GM13977 (cell line): ENCODE measurements around the gene TBR1.

Source experiments
- DNase-seq: peaks from one replicate; pipeline ENCODE4 v3.0.0; 2012; ENCODE audit warnings: low spot score
- in situ Hi-C: fragments of 300-500 bp; cut with MboI; formaldehyde crosslinking; loops from one replicate; pipeline ENCODE4 v1.12.0; 2022; ENCODE audit warnings: low sequenced_read_pairs, low pct_unique_long_range_greater_than_20kb, mixed read lengths, inconsistent platforms; ENCODE audit not compliant: unreplicated experiment
- TF ChIP-seq, protein P1 (sequence below): IDR thresholded peaks from 2 replicates; pipeline ENCODE4 v1.5.1; 2012; ENCODE audit warnings: mild to moderate bottlenecking, control low read depth; ENCODE audit not compliant: insufficient read depth; ENCODE audit errors: extremely low read depth, missing control alignments

Gene TBR1

DNA sequence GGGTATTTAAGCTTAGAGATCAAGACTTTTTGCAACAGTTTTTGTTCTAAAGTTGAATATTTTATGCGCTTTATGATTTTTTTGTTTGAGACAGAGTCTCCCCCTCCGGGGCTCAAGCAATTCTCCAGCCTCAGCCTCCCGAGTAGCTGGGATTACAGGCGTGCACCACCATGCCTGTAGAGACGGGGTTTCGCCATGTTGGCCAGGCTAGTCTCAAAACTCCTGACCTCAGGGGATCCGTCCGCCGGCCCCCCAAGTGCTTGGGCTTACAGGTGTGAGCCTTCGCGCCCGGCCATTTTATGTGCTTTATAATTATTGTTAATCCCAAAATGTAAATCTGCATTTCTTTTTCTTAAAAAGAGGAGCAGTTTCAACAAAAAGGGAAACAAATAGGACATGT is 29.0 kb downstream of the TBR1 start:
- TF ChIP-seq, protein P1, sequence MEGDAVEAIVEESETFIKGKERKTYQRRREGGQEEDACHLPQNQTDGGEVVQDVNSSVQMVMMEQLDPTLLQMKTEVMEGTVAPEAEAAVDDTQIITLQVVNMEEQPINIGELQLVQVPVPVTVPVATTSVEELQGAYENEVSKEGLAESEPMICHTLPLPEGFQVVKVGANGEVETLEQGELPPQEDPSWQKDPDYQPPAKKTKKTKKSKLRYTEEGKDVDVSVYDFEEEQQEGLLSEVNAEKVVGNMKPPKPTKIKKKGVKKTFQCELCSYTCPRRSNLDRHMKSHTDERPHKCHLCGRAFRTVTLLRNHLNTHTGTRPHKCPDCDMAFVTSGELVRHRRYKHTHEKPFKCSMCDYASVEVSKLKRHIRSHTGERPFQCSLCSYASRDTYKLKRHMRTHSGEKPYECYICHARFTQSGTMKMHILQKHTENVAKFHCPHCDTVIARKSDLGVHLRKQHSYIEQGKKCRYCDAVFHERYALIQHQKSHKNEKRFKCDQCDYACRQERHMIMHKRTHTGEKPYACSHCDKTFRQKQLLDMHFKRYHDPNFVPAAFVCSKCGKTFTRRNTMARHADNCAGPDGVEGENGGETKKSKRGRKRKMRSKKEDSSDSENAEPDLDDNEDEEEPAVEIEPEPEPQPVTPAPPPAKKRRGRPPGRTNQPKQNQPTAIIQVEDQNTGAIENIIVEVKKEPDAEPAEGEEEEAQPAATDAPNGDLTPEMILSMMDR = no peak
- in situ Hi-C loops = no loop called here

DNA sequence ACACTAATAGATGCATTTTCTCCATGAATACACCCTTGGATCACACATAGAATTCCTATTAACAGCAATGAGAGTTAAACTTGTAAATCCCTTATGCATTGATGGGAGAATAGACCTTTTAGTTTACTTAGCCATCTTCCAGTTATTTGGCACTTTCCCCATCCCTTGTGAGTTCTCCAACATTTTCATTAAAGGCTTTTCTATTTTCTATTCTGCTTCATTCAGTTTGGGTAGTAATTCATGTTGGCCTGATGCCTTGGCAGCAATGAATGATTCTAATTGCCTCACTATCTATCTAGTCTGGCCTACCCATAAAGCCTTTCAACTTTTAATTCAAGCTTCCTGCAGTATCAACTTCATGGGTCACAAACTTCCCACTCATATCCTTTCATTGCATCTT is 32.3 kb downstream of the TBR1 start:
- no peak for DNase-seq
- in situ Hi-C loops = no loop called here
- TF ChIP-seq, protein P1 = no peak

More for the DNA sequence above, 29.0 kb downstream of the TBR1 start:
- DNase-seq = no peak

DNA sequence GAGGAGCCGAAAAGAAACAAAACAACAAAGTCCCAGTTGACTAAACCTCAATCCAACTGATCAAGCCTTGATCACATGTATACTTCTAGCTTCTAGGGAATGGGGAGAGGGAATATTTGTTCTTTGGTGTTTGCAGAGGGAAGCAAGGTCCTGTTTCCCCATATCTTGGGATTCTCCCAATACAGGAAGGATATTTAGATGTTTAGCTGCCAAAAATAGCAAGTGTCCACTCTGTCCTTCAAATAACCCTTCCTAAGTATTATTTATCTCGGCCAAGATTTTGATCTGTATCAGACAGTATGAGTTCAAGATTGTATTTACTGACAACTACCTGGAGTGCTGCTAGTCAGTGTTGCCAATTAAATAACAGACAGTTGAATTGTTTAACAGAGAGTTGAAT is 55.5 kb downstream of the TBR1 start:
- DNase-seq = no peak
- in situ Hi-C loops = no loop called here
- TF ChIP-seq, protein P1 = no peak

DNA sequence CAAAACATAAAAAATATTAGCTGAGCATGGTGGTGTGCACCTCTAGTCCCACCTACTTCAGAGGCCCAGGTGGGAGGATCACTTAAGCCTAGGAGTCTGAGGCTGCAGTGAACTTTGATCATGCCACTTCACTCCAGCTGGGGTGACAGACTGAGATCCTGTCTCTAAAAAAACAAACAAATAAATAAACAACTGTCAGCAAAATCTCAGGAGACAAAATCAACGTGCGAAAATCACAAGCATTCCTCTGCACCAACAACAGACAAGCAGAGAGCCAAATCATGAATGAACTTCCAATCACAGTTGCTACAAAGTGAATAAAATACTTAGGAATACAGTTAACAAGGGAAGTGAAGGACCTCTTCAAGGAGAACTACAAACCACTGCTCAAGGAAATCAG is 58.8 kb downstream of the TBR1 start:
- in situ Hi-C loops = no loop called here
- no peak for DNase-seq
- TF ChIP-seq, protein P1 = no peak
